Measurements from ENCODE around the gene GARNL3.

GARNL3 gene

DNA sequence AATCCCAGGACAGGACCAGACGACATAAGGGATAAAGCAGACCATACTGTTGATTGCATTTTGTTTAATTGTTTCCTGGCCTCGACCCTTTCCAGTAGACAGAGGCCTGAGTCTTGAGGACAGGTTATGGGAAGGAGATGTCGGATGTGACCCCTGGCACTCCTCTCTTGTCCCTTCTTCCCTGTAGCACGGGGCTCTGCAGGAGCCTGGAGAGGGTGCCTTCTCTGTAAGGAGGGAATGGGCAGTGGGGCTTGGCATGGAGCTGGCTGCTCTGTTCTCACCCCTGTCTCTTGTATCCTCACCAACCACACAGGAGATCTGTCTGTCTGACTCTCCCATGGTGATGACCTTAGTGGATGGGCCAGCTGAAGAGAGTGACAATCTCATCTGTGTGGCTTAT, 92.3 kb downstream of the GARNL3 start:
- no peak for DNase-seq

DNA sequence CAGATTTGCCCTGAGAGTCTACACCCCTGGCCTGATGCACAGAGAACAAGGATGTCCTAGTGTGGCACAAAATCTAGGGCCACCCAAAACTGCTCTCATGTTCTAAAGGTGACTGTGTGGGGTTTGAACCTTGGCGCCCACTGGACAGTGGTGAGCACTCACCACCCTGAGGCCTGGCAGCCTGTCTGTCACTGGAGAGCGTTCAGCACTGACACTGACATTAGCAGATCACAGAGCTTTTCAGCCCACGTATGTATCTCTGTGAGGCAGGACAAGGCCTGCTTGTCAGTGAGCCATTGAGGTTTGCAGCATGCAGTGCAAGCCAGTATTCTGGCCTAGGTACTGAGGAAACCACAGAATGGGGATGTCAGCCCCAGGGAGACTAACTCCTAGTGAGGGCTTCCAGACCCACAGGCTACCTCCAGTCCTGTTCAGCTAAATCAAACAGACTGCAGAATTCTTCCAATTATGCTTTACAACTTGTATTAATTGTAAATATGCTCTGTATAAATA, 93.5 kb downstream of the GARNL3 start:
- no peak for DNase-seq

DNA sequence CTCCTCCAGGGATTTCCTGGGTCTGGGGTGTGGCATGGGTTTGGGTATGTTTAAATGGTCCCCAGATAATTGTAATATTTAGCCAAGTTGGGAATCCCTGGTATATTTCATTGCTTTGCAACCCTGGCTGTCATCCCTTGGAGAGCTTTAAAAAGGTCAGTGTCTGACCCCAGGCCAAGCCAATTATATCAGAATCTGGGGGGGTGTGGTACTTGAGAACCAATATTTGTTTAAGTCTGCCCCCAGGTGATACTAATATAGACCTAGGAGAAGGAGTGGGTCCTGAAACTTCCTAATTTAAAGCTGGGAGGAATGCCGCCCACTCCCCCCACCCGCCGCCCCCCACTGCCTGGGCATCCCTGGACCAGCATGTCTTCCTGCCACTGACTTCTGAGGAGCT, 94.2 kb downstream of the GARNL3 start:
- DNase-seq: no peak

DNA sequence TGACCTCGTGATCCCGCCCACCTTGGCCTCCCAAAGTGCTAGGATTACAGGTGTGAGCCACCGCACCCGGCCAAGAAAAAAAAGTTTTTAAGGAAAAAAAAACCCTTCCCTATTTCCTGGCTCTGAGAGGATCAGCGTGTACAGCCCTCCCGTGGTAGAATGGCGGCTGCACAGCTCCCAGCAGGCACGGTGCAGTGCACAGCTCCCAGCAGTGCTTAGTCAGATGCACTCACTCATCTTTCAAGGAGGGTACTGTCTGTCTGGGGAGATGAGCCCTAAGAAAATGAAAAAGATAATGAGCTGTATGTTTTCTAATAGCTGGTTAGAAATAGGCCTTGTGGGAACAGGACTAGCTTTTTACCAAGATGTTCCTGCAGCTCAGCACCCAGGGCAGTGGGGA, 95.7 kb downstream of the GARNL3 start:
- DNase-seq: no peak

DNA sequence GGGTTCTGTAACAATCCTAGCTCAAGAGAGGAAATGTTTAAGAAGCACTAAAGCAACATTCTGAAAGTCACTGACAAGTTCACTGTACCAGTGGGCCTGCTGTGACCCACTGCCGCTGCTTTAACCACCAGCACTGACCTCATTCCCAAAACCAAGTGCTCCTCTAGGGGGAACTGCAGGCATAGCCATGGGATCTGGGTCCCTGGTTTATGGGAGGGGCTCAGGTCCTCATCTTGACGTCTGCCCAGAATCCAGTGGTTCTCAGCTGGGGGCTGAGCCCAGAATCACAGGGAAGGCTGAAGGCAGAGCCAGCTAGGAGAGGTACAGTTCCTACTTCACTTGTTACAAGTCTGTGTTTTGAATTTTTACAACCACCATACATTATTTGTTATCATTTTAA, 96.3 kb downstream of the GARNL3 start:
- DNase-seq: no peak

DNA sequence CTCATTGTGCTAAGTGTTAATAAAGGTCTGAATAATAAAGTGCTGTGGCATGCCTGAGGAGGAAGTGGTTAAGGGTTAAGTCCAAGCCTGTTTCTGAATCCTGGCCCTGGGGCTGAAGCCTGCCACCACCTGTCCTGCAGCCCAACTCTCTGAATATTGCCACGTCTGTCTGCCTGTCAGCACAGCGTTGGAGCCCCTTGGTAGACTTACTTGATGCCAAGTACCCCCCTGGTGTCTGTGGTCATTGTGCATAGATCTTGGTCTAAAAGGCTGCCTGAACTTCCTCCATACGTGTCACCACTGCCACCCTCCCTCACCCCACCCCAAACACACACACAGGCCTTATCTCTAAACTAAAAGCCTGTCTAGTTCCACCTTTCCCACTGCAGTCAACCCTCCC, 97.0 kb downstream of the GARNL3 start:
- DNase-seq: no peak

DNA sequence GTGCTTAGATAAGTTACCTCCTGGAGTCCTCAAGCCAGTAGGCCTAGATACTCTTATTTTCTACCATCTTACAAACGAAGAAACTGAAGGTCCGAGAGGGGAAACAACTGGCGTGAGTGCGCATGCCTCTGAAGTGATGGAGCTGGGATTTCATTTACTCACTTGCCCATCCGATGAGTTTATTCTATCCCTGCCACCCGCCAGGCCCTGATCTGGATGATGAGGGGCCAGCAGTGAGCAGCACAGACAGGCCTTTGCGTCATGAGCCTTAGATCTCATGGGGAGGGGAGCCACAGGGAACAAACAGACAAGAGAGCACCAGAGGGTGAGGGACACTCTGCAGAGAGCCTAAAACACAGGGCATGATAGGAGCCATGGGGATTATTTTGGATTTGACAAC, 98.3 kb downstream of the GARNL3 start:
- DNase-seq: no peak

DNA sequence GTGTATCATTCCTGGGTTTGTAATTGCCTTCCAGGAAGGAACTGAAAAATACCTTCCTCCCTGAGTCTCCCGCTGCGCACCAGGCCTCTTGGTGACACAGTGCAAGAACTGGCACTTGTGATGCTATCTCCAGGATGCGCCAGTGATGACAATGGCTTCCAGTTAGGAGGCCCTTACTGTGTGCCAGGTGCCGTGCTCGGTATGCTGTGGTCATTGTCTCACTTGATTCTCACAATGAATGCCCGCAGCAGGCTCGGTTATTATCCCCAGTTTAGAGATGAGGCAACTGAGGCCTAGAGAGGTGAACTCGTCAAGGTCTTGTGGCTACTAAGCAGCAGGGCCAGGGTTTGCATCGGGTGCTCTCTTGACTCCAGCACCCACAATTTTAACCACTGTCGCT, 100.9 kb downstream of the GARNL3 start:
- no peak for DNase-seq

DNA sequence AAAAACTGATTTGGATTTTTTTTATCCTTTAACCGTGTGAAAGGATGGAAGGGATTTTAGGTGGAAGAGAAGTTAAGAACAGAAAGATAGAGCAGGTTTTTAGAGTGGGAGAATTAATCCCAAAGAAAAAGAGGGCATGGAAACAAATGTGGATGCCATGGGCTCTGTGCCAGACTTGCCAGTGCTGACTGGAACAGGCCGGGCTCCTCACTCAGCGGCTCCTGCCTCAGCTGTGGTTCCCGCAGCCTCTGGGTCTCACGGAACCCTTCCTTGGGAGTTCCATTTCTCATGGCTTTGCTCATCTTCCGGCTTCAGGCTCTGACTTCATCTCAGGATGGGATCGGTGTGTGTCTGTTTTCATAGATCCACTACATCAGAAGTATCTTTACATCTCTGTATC, 102.0 kb downstream of the GARNL3 start:
- no peak for DNase-seq

DNA sequence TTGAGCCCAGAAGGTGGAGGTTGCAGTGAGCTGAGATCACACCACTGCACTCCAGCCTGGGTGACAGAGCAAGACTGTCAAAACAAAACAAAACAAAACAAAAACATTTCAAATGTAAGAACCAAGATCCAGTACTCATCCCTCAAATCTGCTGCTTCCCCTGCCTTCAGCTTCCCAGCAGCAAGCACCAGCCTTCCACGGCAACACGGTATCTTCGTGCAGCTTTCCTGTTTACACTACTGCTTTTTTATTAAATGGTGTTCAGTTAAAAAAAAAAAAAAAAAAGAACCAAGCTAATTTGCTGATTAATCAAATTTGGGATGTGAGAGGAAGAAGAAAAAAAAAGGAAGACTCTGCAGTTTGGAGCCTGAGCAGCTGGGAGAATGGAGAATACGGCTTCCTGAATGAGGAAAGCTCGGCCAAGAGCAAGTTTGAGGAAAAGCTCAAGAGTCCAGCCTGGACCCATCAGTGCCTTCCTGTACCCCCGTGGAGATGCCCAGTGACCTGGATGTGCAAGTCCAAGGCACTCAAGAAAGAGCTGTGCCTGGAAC, 104.4 kb downstream of the GARNL3 start:
- DNase-seq: no peak

DNA sequence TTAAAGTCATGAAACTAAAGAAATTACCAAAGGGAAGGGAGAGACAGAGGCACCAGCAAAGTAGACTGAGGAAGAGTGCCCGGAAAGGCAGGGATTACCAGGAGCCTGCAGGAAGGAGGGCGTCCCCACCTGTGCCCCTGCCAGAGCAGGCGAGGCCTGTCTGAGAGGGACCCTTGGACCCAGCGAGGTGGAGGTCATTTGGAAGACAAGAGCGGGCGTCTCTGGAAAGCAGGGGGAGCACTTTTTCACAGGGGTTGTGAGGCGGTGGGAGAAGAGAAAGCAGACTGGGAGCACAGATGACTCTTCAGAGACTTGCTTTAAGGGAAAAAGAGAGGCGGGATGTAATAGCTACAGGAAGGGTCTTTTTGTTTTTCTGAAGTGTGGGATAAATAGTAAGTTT, 104.9 kb downstream of the GARNL3 start:
- no peak for DNase-seq

DNA sequence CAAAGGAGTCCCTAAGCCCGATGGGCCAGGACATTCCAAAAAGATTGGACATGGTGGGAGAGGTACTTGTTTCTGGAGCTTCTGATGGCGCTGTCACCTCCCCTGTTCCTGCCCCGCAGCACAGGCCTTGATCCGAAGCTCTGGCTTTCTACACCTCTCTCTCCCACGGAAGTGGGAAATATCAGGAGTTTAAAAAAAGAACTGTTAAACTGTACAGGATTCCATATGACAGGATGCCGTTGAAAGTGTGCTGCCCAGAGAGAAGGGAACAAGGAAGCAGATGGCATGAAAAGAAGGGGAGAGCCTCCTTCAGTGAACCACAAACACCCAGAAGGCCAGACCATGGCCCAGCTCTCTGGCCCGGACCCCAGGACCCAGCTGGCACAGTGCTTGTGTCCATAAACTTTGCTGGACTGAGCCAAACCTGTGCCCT, 105.6 kb downstream of the GARNL3 start:
- no peak for DNase-seq

DNA sequence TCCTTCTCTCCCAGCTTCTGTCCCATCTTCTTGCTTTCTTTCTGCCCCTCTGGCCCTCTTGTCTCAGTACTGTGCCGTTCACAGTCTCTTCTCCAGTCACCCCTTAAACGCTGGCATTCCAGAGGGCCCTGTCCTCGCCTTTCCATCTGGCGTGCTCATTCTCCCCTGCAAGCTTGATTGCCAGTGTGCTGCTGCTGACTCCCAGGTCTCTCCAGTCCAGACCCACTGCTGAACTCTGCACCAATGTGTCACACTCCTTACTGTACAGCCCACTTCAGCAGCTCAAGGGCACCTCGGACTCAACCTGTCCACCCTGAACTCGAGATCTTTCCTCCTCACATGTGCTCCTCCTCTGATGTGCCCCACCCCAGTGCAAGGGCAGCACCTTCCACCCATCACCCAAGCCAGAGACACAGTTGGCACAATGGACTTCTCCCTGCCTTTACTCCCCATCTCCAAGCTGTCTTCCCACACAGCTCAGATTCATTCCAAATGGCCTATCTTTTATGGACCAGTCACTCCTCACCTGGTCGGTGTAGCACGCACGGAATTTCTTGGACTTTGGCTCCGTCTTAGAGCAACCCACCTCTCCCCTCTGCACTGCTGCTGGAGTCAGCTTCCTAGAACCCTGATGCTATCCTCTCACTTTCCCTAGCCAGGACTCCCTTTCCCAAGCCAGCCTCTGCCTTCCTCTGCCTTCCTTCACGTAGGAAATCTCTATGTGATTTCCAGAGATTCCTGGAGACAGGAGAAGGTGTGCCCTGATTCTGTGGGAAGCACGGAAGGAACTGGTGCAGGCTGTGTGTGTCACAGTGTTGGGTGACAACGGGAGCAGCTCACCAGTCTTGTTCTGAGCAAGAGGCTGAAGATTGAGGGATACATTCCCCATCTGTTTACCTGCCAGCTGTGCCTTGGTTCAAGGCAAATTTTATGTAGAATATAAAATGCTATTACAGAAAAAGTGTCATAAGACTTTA, 106.4 kb downstream of the GARNL3 start:
- no peak for DNase-seq

DNA sequence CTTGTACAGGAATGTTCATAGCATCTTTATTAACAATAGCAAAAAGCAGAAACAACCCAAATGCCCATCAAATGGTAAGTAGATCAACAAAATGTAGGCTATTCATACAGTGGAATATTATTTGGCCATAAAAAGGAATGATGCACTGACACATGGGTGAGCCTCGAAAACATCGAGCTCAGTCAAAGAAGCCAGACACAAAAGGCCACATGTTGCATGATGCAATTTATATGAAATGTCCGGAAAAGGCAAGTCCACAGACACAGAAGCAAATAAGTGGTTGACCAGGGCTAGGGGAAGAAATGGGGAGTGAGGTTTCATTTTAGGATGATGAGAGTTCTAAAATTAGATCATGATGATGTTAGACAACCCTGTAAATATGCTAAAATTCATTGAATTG, 115.9 kb downstream of the GARNL3 start:
- no peak for DNase-seq

DNA sequence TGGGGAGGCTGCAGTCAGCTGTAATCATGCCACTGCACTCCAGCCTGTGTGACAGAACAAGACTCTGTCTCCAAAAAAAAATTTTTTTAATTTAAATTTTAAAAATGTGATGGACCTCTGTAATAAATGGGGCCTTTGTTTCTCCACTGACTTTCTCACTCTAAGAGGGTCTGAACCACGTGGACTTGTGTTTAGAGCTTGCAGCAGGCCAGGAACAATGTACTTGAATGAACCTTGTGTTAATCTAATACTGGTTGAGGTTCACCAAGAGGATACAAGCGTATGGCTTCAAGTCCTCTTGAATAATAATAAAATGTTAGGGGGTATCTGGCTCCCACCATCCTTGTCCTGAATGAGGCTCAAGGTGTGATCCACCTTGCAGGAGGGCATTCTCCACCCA, 118.0 kb downstream of the GARNL3 start:
- DNase-seq: no peak

DNA sequence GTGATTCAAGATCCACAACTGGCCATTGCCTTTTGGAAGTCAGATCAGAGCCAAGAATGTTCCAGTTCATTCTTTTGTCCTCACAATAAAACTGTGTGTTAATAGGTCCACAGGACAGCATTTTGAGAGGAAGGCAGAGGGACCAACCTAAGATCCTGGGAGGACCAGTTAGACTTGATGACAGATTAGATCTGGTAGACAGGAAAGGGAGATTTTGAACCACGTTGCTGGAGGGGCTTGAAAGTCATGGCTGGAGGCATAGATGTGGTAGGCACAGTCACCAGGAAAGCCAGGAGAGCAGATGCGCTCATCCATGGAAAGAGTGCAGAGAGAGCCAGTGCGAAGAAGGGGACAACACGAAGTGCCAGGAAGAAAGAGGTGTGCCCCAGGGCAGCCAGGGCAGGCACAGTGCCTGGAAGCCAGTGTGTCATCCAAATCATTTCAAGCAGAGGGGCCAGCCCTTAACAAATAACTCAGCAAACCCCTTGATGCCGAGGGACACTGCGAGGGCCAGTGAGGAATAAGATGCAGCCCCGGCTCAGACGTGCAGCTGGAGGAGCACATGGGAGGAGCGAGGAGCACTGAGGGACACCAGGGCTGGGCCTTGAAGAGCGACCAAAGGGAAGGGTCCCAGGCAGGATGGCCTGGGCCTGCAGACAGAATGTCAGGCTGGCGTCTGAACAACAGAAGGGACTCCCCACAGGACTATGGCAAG, 119.6 kb downstream of the GARNL3 start:
- no peak for DNase-seq

DNA sequence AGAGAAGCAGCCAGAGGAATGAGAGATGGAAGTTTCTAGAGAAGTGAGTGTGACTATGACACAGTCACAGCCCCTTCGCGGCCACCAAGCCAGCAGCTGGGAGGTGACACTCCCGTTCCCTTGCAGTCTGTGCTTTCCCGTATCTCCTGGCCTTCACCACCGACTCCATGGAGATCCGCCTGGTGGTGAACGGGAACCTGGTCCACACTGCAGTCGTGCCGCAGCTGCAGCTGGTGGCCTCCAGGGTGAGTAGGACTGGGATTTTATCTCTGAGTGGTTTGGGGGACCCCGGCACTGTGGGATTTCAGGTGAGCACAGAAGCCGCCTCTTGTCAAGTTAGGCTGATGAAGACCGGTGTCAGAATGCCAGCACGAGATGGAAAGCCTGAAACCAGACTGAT, 120.3 kb downstream of the GARNL3 start:
- no peak for DNase-seq

DNA sequence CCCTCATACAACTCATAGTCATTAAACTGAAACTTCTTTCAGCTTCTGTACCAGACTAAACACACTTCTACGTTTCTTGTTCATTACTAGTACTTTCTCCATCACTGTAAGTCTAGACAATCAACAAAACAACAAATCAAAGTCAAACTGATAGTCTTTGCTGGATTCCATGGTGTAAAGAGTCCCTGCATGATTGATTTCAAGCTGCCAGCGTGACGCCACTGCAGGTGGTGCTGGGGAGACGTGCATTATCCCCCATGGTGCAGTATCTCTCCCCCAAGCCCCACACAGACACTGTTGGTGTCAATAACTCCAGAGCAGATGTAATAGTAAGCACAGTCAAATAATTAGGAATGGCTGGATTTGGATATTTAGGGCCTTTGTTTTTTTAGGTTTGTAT, 121.7 kb downstream of the GARNL3 start:
- no peak for DNase-seq

DNA sequence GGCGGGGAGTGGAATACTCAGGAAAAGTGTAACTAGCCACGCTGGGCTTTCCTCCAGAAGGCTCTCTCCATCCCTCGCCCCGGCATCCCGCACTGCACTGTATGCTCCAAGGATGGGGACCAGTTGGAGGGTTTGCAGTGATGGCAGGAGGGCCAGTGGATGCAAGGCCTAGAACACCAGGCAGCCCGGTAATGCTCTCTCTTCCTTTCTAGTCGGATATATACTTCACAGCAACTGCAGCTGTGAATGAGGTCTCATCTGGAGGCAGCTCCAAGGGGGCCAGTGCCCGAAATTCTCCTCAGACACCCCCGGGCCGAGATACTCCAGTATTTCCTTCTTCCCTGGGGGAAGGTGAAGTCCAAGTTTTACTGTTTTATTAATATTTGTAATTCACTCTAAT, 122.4 kb downstream of the GARNL3 start:
- DNase-seq: no peak

DNA sequence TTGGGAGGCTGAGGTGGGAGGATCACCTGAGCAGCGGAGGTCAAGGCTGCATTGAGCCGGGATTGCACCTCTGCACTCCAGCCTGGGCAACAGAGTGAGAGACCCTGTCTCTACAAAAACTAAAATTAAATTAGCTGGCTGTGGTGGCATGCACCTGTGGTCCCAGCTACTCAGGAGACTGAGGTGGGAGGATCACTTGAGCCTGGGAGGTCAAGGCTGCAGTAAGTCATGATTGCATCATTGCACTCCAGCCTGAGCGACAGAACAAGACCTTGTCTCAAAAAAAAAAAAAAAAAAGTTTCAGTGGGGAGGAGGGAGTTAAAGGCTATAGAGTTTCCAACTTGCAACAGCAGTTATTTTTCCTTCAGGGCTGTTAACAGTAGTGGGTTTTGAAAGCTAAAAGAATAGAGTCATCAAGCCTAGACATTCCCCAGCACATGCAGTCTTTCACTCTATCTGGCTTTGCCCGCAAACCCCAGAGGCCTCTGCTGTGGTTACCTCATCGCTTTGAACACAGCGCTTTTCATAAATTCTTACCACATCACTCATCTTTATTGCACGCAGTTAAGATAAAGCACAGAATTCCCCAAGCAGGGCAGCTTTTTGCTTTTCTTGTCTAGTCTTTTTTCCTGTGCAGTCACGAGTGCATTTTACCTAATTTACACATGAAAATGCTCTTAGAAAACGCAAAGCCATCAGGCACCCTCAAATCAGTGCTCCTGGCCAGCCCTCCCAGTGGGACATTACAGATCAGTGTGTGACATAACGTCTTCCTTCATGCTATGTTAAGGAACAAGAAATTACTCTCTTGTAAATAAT, 123.7 kb downstream of the GARNL3 start:
- DNase-seq: no peak

DNA sequence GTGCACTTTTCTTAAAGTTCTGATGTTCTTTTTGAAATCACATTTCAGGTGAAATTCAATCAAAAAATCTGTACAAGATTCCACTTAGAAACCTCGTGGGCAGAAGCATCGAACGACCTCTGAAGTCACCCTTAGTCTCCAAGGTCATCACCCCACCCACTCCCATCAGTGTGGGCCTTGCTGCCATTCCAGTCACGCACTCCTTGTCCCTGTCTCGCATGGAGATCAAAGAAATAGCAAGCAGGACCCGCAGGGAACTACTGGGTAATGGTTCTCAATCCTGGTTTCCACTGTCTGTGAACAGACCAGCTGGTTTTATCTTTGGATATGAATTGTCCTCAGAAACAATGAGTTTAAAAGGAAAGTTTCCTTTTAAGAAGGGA, 124.3 kb downstream of the GARNL3 start:
- no peak for DNase-seq

DNA sequence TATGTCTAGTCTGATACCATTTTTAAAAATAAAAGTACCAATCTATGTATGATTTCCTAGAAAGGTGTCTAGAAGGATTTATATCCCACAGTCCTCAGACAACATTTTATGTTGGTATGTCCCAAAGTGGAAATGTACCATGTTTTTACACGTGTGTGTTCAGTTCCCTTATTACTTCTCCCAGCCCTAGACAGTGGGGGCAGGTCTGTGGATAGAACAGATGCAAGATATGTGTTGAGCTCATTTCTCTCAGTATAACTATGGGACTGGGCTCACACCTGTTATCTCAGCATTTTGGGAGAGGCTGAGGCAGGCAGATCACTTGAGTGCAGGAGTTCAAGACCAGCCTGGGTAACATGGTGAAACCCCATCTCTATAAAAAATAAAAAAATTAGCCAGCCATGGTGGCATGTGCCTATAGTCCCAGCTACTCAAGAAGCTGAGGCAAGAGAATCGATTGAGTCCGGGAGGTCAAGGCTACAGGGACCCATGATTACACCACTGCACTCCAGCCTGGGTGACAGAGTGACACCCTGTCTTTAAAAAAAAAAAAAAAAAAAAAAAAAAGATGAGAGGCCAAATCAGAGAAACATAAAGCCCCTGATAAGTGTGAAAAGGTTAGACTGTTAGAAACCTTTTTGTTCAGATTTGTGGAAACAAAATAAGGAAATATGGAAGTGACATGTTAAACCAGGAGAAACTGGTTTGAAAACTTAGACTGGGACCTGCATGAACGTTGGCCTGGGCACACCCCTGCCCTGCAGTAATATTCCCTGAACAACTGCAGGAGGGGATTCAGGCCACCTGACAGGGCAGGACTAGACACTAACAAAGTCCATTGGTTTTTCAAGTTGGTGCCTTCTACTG, 125.0 kb downstream of the GARNL3 start:
- DNase-seq: no peak

Data from right forelimb (tissue), 1 donor.